Measurements from ENCODE around the gene ETV6.

The ETV6 gene

GRCh38 chr12:11804130-11804529 lies 154.7 kb downstream of the ETV6 start:
- DNase-seq (ENCODE audit: low spot score) = no peak

GRCh38 chr12:11805043-11805442 lies 155.6 kb downstream of the ETV6 start:
- DNase-seq (ENCODE audit: low spot score) = no peak

DNA sequence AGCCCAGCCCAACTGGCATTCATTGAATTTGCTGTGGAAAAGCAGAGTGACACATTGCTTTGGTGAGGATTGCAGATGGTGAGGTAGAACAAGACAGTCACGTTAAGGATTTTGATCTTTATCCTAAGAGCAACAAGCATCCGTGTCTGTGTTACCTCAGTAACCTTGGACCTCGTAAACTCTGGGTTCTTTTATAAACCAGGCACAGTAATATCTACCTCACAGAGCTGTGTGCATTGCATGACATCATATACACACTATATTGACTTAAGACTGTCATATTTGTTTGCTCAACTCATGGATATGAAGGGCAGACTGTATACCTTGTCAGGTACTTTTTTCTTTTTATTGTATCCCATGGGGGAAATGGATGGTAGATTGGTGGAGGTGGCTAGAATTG lies 156.2 kb downstream of the ETV6 start:
- no peak for DNase-seq (ENCODE audit: low spot score)

DNA sequence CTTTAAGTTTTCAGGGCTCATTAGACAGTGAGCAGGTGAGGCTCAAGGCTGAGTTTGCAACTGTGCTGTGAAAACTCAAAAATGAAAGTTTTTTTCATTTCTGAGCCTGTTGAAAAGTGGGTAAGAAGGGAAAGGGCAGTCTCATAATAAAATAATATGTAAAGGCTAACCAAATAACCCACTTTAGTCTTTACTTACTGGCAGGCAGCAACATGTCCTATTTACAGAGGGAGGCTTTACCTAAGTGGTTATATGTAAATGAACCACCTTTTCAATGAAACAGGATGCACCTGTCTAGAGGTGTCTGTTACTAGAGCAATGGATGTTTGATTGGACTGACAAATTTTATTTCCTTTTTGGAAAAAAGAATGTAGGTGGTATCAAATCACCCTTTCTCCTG lies 158.0 kb downstream of the ETV6 start:
- DNase-seq (ENCODE audit: low spot score) = no peak

GRCh38 chr12:11808931-11809330 lies 159.5 kb downstream of the ETV6 start:
- no peak for DNase-seq (ENCODE audit: low spot score)

GRCh38 chr12:11810206-11810545 lies 160.7 kb downstream of the ETV6 start:
- no peak for DNase-seq (ENCODE audit: low spot score)

DNA sequence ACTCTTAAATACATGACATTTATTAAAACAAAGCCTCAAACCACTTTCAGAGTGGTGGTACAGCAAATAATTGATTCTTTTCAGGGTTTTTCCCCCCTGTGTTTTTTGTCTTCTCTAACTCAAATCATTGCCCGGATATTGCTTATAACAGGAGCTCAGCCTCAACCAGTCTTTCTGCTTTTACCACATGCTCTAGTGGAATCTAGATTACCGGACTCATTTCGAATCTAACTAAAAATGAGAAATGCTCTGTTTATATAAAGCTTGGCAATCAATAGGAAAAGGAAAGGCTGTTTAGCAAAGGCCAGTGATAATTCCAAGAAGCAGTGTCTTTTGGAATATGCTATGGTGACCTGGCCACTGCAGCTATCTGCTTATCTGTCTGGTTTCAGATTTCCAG lies 161.5 kb downstream of the ETV6 start:
- DNase-seq (ENCODE audit: low spot score) = no peak

GRCh38 chr12:11812241-11812585 lies 162.7 kb downstream of the ETV6 start:
- DNase-seq (ENCODE audit: low spot score) = no peak

DNA sequence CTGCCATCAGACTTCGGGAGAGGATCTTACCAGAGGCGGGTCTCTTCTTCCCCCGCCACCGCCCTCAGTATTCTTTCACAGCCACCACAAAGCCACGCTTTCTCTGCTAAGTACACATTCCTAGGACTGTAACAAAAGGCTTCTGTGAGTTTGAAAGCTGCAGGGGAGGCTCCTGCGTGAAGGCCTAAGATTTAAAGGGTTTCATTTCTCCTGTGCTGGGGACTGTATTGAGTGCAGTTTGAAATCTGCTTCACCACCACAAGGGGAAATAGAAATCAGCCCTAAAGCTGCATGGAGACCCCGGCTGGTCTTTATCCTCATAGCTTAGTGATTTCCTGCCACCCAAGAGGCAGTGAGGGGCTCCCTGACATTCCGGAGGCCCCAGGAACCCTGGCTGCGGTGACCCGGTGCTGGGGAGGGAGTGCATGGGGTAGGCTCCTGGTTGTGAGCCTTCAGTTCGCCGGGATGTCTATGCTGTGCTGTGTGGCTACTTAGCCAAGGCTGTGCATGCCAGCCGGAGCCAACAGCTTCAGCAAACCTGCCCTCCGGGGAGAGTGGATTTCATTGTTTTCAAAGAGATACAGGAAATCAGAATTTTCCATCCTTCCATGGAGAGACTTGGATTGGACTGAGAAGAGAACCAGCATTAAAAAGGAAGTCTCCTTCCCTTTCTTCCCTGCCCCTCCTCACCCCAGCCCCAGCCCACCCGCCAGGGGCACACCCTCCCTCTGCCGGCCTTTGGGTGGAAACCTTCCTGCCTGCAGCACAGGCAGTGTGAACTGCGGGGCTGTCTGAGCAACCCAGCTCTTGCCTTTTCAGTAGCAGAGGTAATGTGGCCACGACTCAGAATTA lies 163.3 kb downstream of the ETV6 start:
- no peak for DNase-seq (ENCODE audit: low spot score)

- no peak for DNase-seq (ENCODE audit: low spot score)
Measured at GRCh38 chr12:11813438-11813813, 164.0 kb downstream of the ETV6 start.

DNA sequence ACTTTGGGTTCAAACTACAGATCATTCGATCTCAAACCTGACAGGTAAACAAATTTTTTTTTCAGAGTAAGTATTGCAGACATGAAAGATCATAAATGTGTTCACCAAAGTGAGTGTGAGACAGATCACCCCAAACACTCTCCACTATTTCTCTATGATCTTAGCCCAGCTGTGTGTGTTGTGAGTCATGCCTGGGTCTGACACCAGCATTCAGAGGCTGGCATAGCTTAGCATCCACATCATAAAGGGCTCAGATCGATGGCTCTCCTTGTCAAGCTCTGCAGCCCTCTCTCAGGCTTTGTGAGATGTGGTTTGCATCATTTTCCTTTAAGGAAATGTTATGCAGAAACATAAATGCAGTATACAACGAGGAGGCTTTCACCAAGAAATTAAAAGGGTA lies 164.9 kb downstream of the ETV6 start:
- no peak for DNase-seq (ENCODE audit: low spot score)

- DNase-seq (ENCODE audit: low spot score) = no peak
Measured at GRCh38 chr12:11815397-11815796, 165.9 kb downstream of the ETV6 start.

DNA sequence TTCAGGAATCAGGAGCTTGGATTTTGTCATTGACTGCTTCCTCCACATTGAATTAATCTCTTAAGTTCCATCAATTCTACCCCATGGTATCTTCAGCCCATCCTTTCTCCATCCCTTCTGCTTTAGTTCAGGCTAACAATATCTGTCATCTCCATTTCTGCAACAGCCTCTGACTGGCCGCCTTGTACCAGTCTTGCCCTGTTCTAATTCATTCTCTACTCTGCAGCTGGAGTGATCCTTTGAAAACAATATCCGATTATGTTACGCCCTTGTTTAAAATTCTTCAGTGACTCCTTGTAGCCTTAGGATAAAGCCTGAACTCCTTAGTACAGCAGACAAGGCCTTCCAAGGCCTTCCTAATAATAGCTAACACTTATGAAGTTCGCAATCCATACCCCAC lies 170.2 kb downstream of the ETV6 start:
- DNase-seq (ENCODE audit: low spot score) = no peak

DNA sequence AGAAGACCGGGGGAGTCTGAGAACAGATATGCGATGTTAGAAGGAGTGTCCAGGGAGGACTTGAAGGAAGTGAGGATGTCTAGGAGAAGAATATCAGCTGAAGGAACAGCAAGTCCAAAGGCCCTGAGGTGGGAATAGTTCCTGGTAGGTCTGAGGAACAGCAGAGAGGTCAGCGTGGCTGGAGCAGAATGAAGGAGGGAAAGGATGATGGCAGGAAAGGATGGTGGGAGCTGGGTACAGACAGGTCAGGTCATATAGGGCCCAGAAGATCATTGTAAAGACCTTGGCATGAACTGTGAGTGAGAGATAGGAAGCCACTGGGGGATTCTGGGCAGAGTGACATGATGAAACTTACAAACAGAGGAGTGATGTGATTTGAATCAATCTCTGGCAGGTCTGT lies 171.0 kb downstream of the ETV6 start:
- DNase-seq (ENCODE audit: low spot score) = no peak

DNA sequence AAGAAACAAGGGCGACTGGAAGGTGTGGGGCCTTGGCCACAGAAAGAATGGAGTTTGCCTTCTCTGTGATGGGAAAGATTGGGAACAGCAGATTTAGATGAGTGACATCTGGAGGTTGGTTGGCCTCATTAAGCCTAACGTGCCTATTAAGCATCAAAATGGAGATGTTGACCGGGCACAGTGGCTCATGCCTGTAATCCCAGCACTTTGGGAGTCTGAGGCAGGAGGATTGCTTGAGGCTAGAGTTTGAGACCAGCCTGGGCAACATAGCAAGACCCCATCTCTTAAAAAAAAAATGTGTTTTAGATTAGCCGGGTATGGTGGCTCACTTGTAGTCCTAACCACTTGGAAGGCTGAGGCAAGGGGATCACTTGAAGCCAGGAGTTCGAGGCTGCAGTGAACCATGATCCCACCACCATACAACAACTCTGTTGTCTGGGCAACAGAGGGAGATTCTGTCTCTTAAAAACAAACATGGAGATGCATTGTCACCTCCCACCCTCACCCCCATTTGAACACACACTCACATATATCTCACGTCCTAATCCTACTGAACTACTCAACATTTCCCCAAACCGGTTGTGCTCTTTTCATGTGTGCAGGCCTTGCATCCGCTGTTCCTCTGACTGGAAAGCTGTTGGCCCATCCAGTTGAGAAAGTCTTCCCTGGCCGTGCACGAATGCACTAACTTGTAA lies 172.1 kb downstream of the ETV6 start:
- no peak for DNase-seq (ENCODE audit: low spot score)

DNA sequence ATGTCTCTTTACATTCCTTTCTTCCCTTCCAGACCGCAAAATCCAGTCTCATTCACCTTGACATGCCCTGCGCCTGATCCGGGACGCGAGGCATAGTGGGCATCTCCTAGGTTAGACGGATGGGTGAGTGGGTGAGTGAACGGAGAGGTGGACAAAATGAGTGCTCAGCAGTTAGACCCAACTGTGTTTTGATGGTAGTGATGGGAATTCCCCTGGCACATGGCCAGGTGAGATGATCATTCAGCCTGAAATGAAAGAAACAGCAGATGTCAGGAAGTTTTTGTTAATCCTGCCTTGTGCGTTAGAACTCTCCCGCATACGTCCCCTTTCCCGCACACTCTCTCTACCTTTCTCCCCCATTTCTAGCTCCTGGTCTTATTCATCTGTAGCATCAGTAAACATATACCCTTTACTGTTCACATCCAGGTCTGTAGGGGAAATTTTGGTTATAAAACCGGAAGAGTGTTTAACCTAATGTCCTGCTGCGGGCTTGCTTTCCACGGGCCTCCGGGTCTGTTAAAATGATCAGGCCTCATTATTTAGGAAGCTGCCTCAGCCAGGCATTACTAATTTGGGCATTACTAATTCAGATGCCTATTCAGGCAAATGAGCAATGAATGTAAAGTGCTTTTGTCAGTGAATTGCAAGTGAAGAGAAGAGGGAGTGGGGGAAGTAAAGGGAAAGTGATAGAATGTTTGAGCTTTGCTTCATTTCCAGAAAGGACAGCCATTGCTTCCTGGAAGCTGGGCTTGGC lies 172.8 kb downstream of the ETV6 start:
- DNase-seq (ENCODE audit: low spot score) = no peak

GRCh38 chr12:11823043-11823442 lies 173.6 kb downstream of the ETV6 start:
- no peak for DNase-seq (ENCODE audit: low spot score)

- DNase-seq (ENCODE audit: low spot score) = no peak
Measured at GRCh38 chr12:11823593-11823992, 174.1 kb downstream of the ETV6 start.

- no peak for DNase-seq (ENCODE audit: low spot score)
Measured at GRCh38 chr12:11824069-11824468, 174.6 kb downstream of the ETV6 start.

- no peak for DNase-seq (ENCODE audit: low spot score)
Measured at GRCh38 chr12:11824736-11825135, 175.3 kb downstream of the ETV6 start.

DNA sequence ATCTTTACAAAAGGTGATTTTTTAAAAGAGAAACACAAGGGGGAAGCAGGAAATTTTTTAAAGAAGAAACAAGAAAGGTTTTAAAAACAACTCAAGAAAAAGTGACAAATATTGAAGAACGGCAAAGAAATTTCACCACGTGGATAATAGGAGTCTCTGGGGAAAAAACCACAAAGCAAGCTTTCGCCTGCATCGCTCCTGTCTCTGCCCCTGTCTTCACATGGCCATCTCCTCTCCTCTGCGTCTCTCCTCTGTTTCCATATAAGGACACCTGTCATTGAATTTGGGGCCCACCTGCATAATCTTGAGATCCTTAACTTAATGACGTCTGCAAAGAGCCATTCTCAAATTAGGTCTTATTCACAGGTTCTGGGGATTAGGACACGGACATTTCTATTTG lies 175.8 kb downstream of the ETV6 start:
- no peak for DNase-seq (ENCODE audit: low spot score)

DNA sequence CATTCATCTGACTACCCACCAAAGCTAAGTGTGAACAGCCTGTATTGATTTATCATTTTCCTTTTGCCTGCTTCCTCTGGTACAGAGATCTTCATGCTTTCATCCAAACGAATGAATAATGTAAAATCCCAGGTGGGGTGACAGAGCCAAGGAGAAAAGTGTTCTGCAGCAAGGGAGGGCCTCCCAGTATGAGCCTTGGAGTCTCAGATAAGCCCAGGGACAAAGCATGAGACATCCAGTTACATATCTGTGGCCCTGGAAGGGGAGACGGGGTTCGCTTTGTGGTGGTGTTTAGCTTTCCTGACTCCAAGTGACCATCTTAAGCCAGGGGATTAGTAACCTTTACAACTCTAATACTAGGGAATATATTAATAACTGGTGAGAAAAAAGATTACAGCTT lies 177.1 kb downstream of the ETV6 start:
- DNase-seq (ENCODE audit: low spot score) = no peak

Data from cerebellar cortex (tissue), 1 donor.